HG03342 (cell line): Measurements from ENCODE around the gene CEP192.

Source experiments
- ATAC-seq: cut with Tn5 transposase; IDR thresholded peaks from one replicate; pipeline ENCODE4 v1.9.1; 2021; ENCODE audit warnings: mild to moderate bottlenecking, moderate library complexity; ENCODE audit not compliant: unreplicated experiment

The CEP192 gene

DNA sequence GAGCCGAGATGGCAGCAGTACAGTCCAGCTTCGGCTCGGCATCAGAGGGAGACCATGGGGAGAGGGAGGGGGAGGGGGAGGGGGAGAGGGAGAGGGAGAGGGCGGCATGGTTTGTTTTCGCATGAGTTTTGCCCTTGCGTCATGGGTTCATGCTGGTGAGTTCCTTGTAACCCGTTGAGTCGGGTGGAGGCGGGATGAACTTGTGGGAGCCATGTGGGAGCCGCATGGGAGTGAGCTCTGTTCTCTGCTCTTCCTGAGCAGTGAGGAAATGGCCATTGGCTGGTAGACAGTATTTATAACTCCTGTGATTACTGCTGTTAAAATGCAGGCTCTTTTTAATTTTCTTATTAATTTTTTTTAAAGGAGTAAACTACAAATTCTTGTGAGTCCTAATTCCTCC lies 108.0 kb downstream of the CEP192 start:
- ATAC-seq, result no peak

DNA sequence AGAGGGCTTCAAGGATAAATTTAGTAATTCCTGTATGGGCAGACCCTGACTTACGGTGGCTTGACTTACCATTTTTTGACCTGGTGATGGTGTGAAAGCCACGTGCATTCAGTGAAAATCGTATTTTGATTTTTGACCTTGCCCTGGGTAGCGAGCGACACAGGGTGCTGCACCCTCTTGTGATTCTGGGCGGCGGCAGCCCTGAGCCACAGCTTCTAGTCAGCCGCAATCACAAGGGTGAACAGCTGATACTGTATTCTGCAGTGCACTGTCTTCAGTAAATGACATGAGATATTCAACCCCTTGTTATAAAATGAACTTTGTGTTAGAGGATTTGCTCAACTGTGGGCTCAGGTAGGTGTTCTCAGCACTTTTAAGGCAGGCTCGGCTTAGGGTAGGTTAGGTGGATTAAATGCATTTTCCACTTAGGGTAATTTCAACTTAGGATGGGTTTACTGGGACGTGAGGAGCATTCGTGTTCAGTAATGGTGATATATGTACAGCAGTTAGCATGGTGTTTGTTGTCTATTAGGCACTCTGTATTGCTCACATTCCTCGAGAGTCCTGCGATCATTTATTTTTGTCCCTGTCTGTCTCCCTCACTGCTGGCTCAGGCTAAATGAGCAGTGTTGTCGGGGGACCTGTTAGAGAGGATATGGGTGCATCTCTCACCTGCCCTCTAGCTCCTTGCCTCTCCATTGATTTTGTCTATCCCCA lies 109.9 kb downstream of the CEP192 start:
- ATAC-seq, result no peak

DNA sequence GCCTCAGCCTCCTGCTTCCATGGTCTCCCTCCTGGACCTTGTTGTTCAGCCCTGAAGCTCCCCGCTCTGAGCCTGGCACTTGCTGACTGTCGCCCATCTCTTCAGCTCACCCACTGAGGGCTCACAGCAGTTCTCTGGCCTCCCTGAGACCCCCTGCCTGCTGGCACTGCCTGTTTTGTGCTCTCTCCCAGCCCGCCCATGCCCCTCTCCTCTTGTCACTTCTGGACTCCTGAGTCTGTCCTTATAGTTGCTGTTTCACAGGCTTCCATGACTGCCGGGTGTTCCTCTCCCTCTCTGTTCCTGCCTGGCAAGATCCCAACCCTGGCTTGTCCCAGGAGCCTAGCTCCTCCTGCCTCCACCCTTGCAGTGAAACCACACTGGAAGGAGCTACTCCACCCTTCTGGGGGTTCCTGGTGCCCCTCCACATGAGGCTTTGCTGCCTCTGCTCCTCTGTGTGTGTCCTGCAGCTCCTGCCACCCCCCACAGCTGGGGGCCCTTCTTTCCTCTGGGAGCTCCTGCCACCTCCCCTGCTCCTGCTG lies 110.6 kb downstream of the CEP192 start:
- no peak for ATAC-seq

DNA sequence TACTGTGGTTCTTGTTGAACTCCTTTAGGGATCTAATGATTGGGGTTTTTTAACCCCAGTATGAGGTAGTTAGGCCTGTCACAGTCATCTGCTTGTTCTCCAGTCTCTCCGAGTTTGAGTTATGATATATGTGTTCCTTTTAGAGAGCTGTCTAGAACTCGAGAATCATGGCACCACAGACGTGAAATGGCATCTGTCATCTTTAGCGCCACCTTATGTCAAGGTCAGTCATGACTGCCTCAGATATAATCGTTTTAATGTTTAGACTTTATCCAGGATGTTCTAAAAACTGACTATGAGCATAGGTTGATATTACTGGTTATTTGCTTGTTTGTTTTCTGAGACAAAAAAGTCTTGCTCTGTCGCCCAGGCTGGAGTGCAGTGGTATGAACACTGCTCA lies 112.2 kb downstream of the CEP192 start:
- ATAC-seq, result no peak

DNA sequence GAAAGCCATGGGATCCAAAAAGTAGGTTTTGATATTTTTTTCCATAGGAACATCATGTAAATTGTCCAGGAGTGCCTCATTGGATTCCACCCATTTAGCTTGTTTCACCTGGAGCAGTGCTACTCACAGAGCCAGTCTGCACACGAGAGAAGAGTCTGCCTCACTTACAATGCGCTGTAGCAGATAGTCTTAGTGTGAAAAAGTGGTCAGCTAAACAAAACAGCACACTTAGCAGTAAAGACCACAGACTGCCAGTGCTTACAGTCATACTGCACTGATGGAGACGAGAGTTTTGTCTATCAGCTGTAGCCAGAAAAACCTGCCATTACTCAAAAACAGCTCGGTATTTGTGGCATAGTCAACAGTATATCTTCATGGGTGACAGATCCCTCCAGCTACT lies 113.9 kb downstream of the CEP192 start:
- ATAC-seq, result no peak

DNA sequence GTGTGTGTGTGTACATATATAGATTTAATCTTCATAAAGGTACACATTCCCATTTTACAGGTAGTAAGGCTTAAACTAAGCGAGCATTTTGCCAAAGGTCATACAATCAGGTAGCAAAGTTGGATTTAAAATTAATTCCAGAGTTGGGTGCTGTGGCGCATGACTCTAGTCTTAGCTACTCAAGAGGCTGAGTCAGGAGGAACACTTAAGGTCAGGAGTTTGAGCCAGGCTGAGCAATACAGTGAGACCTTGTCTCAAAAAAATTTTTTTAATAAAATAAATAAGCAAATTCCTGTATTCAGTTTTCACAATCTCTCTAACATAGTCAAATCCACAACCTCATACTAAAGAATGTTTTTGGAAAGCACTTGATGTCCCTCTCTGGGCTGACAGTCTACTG lies 115.9 kb downstream of the CEP192 start:
- no peak for ATAC-seq

DNA sequence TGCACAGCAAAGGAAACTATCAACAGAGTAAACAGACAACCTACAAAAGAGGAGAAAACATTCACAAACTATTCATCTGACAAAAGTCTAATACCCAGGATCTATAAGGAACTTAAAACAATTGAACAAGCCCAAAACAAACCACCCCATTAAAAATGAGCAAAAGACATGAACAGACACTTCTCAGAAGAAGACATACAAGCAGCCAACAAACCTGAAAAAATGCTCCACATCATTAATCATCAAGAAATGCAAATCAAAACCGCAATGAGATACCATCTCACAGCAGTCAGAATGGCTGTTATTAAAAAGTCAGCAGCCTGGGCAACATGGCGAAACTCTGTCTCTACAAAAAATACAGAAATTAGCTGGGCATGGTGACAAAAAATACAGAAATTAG lies 117.2 kb downstream of the CEP192 start:
- no peak for ATAC-seq

DNA sequence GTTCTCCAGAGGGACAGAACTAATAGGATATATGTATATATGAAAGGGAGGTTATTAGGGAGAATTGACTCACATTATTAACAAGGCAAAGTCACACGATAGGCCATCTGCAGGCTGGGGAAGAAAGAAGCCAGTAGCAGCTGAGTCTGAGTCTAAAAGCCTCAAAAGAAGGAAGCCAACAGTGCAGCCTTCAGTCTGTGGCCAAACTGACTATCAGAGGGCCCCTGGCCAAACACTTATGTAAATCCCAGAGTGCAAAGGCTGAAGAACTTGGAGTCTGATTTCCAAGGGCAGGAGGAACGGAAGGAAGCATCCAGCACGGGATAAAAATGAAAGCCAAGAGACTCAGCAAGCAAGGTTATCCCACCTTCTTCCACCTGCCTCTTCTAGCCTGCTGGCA lies 119.4 kb downstream of the CEP192 start:
- ATAC-seq, result no peak

DNA sequence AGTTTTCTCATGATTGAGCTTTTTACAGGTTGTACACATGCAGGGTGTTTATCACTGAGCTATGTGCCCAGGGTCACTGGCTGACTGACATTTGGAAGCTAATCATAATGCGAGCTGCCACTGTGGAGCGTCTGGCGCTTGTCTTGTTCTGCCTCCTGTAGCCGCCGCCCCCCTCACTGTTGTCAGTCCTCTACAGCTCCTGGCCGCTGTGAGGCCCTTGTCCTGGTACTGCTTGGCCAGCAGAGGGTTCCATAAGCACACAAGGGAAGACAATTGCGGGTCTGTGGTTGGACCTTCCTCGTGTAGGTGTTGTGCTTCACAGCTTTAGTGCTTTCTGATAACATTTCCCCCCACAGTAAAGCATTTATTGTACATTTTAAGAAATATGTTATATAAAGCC lies 121.8 kb downstream of the CEP192 start:
- no peak for ATAC-seq

DNA sequence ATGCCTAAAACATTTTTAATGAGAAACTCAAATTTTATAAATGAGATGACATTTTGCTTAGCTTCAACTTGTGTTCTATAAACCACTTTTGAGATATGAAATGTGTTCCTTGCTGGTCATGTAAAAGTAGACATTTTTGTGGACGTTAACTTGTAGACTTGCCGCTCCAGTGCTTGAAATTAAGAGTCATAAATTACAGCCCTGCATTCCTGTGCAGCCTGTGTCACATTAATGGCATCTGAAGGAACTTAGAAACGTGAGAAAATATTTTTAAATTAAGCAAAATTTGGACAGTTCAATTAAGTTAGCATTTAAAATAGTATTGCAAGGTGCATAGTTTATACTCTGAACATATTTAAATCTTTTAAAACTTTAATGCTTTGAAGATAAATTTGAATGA lies 129.1 kb downstream of the CEP192 start:
- no peak for ATAC-seq

DNA sequence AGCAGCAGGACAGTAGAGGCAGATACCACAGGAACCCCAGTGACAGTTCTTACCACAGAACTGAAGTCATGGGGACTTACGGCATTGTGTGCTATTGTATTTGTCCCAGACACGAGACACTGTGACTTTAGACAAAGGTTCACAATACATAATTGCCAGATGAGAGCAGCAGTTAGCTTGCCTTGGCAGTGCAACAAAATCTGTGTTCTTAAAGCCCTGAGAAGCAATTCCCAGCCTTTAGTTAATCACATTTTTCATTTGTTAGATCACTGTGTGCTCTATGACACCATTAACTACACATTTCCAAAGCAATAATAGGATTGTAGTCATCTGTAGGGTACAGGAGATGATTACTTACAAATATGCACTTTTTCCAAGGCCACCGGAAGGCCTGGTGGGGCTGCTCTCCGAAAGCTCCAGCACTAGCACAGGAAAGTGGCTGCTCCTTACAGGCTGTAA lies 129.8 kb downstream of the CEP192 start:
- ATAC-seq, result no peak

DNA sequence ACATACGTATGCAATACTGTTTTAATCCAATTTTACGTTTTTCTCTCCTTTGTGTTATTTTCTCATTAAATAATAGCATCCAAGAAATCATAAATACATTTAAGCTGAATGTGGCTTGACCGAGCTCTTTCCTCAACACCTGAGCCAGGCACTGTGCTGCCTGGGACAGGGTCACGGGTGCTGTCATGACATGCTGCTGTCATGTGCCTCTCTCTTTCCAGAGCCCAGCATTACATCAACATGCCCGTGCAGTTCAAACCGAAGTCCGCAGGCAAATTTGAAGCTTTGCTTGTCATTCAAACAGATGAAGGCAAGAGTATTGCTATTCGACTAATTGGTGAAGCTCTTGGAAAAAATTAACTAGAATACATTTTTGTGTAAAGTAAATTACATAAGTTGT lies 133.2 kb downstream of the CEP192 start:
- no peak for ATAC-seq

DNA sequence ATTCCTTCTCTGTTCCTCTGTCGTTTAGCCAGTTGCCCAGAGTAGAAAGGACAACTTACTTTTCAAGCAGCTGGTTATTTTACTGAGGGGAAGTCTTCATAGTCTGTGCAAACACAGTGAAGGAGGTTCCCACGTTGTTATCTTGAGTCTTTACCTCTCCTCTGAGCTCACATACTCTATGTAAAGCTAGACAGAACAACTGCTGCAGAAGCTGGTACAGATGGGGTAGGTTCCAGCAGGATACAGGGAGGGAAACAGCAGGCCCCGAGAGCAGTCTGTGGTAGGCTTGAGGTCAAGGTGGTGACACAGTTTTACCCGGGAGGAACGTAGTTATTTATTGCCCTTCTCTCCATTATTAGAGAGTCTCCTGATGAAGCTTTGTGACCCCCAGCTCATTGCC lies 134.0 kb downstream of the CEP192 start:
- no peak for ATAC-seq

DNA sequence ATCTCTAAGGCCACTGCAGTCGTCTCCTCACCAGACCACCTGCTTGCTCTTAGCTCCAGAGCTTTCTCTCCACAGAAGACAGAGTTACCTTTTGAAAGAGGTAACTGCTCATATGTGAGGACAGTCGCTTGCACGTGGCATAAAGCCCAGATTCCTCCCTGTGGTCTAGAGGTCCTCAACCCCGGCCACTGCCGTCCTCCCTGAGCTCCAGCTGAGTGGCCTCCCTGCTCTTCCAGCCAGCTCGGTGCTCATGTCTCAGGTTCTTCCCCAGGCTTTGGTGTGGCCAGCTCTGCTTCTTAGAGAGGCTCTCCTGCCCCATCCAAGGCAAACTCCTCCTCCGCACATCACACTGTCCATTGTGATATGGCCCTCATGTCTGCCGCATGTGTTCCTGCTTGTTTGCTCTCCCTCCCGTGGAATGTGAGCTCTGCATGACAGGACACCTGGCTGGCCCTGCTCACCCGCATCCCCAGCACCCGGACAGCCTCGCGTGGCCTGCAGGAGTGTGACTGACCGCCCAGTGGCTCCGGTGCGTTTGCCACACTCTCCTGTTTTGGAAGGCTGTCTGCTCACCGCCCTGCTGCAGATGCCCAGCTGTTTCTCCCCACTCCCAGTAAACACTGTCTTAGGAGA lies 135.9 kb downstream of the CEP192 start:
- no peak for ATAC-seq

DNA sequence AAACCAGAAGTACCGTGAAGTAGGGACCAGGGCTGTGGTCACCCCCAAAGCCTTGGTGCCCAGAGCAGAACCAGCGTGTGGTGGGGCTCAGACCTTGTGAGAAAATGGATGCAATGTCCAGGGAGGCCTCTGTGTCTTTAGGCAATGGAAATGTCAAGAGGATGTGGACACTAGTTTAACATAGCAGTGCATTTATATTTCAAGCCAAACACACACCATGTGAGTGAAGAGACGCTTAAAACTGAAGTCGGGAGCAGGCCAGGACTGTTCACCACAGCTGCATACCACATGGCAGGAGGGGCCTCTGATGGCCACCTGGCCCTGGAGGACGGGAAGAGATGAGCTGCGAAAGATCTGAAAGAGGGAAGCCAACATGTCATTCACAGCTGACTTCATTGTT lies 140.1 kb downstream of the CEP192 start:
- ATAC-seq, result no peak

DNA sequence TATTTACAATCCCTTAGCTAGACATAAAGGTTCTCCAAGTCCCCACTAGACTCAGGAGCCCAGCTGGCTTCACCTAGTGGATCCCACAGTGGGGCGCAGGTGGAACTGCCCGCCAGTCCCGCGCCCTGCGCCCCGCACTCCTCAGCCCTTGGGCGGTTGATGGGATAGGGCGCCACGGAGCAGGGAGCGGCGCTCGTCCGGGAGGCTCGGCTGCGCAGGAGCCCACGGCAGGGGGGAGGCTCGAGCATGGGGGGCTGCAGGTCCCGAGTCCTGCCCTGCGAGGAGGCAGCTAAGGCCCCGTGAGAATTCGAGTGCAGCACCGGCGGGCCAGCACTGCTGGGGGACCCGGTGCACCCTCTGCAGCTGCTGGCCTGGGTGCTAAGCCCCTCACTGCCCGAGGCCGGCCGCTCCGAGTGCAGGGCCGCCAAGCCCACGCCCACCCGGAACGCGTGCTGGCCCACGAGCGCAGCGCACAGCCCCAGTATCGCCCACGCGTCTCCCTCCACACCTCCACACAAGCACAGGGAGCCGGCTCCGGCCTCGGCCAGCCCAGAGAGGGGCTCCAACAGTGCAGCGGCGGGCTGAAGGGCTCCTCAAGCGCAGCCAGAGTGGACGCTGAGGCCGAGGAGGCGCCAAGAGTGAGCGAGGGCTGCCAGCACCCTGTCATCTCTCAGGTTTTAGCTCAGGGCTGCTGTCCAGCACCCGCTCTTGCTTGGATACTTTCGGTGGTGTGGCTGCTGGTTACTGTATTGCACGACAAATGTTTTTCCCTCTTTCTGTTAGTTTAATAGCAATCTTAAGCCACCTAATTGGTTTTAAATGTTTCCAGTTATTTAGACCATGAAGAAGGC lies 143.6 kb downstream of the CEP192 start:
- ATAC-seq, result no peak

DNA sequence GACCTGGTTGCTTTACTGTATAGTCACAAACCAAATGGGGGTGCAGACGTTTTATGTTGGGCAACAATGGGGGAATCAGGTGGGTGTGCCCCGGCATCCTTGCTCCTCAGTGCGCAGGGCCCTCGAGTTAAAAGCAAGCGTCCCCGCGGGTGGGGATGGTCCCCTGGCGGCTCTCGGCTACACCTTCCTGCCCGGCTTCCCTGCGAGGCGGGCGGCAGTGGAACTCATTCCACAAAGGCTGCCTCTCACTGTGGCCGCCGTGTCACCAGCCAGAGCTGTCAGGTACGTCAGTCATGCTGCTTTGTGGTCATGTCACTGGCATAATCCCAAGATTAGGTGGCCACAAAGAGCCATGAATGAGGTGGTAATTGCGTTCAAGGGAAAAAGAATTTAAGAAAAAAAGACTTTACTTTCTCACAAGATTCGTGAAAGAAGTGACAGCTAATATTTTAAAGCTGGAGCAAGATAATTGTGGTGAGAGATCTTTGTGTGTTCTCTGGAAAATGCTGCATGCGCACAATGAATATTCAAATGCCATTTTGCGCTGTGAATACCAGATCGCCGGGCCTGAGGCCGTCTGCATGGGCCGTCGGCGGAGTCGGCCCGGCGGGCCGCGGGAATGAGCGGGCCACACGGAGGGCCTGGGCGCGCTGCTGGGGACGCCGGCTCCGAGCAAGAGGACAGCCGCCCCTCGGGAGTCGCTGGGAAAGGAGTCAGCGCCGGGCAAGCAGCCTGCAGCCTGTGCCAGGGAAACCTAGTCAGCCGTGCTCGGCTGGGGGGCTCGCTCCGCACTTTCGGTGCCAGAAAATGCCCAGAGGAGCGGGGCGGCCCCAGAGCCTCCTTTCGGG lies 145.1 kb downstream of the CEP192 start:
- peak; percentile 12 for ATAC-seq

DNA sequence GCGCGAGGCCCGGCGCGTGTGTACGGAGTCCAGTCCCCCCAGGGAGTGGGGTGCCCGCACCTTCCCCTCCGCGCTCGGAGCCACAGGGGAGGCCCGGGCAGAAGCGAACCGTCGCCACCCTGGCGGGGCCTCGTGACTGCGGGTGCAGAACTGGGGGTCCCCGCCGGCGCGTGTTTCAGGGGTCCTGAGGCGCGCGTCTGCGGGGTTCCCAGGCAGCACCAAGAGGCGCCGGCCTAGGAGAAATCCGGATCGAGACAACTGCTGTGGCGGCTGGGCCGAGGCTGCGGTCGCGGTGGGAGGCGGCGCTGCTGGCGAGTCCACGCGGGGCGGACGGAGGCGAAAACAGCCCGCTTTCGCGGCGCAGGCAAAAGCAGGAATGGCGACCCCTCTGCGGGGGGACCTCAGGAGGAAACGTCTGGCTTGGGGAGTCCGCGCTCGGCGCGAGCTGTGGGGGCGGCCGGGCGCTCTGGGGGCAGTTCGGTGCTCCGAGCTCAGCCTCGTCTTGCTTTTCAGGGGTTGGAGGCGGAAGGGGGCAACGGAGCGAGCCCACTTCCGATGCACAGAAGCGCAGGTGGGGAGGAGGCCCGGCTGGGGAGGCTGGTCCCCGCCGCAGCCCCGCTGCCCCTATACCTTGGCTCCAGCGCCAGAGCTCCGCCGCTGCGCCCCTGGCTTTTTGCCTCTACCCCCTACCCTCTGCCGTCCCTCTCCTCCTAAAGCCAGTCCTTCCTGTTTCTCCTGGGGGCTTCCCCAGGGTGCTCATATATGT lies 145.9 kb downstream of the CEP192 start:
- peak; percentile 30 for ATAC-seq

DNA sequence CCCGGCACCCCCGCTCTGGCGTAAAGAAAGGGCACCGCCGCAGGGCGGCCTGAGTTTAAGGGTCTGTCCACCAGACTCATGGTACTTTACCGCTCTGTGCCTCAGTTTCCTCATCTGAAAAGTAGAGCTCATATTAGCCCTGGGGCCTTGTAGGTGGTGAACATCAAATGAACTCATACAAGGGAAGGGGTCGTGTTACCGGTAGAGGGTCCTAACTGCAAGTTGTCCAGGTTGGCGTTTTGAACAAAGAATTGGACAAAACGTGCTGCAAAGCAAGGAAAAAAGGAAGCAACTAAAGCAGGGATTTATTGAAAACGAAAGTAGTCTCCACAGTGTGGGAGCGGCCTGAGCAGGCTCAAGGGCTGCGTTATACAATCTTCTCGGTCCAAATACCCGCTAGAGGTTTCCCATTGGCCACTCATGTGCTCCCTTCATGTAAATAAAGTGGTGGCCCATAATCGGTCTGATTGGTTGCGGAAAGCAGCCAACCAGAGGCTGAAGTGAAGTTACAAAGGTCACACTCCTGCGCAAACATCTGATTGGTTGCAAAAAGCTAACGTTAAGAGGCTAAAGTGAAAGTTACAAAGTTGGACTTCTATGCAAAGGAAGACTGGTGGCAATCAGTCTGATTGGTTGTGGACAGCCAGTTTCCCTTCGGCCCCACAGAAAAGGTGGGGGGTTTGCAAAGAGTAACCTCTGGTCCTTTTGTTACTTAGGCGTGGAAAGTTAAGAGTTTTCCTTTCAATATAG lies 146.7 kb downstream of the CEP192 start:
- peak; percentile 79 for ATAC-seq
